AG09309 (cell line): ENCODE measurements around the gene OPN3.

Experiments used
- DNase-seq: peaks from one replicate; pipeline ENCODE4 v3.0.0-alpha.2; 2010; ENCODE audit warnings: low read depth
- H3K4me3 ChIP-seq: 2 replicates; pipeline ENCODE4 v1.5.1; 2011; ENCODE audit warnings: mild to moderate bottlenecking, low read depth, low read length, moderate library complexity; ENCODE audit not compliant: control insufficient read depth
- TF ChIP-seq, protein P1 (sequence below): IDR thresholded peaks from 2 replicates; pipeline ENCODE4 v1.5.1; 2011; ENCODE audit warnings: mild to moderate bottlenecking, low read depth, low read length, inconsistent platforms; ENCODE audit not compliant: insufficient read depth, control insufficient read depth; ENCODE audit errors: missing control alignments

Gene OPN3

DNA sequence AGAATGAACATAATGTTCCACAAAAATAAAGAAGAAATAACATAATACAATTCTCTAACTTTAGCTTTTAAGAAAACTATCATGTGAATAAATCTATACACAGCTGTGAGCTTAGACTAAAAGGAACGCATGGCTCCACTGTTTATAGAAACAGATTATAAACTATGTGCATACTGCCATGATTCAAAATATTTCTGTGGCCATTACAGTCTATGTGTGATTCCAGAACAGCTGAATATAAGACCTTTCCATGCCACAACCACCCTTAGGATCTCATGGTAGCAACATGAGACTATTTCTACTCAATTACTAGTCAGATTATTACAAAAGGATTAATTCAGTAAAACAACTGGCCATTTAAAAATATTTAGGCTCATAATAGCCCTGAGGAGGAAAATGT lies 3.9 kb downstream of the OPN3 start:
- no peak overlapping the region for H3K4me3 ChIP-seq
- DNase-seq = no peak
- TF ChIP-seq, protein P1, sequence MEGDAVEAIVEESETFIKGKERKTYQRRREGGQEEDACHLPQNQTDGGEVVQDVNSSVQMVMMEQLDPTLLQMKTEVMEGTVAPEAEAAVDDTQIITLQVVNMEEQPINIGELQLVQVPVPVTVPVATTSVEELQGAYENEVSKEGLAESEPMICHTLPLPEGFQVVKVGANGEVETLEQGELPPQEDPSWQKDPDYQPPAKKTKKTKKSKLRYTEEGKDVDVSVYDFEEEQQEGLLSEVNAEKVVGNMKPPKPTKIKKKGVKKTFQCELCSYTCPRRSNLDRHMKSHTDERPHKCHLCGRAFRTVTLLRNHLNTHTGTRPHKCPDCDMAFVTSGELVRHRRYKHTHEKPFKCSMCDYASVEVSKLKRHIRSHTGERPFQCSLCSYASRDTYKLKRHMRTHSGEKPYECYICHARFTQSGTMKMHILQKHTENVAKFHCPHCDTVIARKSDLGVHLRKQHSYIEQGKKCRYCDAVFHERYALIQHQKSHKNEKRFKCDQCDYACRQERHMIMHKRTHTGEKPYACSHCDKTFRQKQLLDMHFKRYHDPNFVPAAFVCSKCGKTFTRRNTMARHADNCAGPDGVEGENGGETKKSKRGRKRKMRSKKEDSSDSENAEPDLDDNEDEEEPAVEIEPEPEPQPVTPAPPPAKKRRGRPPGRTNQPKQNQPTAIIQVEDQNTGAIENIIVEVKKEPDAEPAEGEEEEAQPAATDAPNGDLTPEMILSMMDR = no peak

DNA sequence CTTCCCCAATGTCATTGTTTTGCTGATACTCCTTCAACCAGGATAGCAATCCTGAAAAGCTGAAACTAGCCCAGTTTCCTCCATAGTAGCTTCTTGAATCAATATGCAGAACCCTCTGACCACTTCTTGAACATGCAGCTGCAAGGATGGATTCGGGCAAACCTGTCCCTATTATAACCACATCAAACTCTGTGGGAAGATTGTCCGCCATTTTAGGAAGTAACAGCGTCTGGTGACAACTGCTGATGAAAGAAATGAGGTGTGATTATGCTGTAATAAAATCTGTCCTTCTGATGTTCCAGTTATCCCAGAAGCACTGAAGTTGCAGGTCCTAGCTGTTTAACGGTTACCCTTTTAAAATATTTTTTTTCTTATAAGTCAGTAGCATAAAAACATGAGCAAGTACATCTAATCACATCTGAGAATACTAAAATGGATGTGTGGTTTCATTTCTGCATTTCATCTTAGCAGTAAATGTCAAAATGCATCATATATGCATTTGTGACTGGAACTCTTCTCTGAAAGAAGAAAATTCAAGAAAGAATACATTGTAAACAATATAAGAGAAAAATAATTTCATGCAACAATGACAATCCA lies 4.5 kb downstream of the OPN3 start:
- no peak overlapping the region for H3K4me3 ChIP-seq
- TF ChIP-seq, protein P1 = no peak
- no peak for DNase-seq

DNA sequence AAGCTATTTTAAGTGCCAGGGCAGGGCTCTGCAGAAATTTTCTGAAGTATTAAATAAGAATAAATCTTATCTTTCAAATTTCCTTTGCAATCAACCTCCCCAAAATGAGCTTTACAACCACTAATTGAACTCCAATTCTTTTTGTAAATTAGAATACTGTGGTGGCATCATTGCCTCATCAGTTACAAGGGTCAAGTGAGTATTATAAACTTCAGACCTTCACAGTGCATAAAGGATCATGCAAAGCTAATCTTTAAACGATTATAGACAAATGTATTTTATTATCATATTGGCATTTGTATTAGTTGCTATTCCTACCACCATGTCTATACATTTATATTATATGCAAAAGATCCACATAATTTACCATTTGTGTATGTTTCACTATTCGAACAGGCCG lies 7.2 kb downstream of the OPN3 start:
- no peak overlapping the region for H3K4me3 ChIP-seq
- TF ChIP-seq, protein P1 = no peak
- no peak for DNase-seq

- no peak for DNase-seq
- TF ChIP-seq, protein P1 = no peak
- no peak overlapping the region for H3K4me3 ChIP-seq
Observed at GRCh38 chr1:241631674-241632073, 8.5 kb downstream of the OPN3 start.

DNA sequence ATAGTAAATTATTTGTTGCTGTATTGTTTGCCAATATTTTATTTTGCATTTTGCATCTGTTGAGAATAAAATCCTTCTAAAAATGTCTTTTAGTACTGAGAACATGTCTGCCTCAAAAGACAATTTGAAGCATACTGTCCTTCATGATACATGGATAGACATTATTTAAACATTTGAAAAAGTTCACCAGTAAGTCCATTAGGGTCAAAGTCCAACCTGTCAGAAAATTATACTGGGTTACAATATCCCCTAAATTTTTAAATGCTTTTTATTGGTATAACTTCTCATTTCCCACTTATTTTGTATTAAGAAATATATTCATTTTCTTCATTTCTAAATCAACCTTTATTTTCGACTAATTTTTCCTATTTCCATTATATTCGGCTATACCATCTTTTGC lies 9.3 kb downstream of the OPN3 start:
- TF ChIP-seq, protein P1 = no peak

DNA sequence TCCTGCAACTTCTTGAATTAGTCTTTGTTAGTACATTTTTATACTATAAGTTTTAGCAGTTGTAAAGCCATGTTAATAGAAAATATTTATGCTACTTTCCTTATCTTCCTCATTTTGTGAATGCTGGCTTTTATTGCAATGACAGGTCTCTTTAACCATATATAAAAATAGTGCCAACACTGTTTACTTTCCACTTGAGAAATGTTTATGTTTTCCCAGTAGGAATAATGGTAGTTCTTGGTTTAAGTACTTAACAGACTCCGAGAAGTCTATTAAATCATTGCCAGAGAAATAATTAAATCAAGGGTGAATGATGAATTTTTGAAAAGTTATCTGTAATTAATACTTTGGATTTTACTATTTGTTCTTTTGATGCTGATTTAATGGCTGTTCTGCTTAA lies 9.7 kb downstream of the OPN3 start:
- H3K4me3 ChIP-seq = no peak overlapping the region
- TF ChIP-seq, protein P1 = no peak
- no peak for DNase-seq

More for the DNA sequence above, 9.3 kb downstream of the OPN3 start:
- DNase-seq = no peak
- H3K4me3 ChIP-seq = no peak overlapping the region

DNA sequence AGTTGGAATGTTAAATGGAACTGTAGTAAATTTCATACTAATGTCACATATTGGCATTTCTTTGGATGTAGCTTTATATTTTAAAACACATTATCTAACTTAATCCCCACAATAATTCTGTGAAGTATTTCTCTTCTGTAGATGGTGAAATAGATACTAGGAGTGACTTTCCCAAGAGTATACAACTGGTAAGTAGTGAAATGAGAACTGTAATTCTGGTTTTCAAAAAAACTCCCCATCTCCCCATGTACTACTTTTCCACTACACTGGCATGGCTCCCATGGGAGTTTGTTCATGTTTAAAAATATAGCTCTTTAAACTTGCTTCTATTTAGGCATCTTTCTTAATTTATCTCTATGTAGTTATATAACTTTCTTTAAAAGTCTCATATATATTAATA lies 10.2 kb downstream of the OPN3 start:
- DNase-seq = no peak
- TF ChIP-seq, protein P1 = no peak
- H3K4me3 ChIP-seq = no peak overlapping the region
